Measurements from ENCODE around the gene LAPTM5.
A peak's percentile ranks its signal among the peaks of the same experiment; 100 is the strongest.

The LAPTM5 gene

DNA sequence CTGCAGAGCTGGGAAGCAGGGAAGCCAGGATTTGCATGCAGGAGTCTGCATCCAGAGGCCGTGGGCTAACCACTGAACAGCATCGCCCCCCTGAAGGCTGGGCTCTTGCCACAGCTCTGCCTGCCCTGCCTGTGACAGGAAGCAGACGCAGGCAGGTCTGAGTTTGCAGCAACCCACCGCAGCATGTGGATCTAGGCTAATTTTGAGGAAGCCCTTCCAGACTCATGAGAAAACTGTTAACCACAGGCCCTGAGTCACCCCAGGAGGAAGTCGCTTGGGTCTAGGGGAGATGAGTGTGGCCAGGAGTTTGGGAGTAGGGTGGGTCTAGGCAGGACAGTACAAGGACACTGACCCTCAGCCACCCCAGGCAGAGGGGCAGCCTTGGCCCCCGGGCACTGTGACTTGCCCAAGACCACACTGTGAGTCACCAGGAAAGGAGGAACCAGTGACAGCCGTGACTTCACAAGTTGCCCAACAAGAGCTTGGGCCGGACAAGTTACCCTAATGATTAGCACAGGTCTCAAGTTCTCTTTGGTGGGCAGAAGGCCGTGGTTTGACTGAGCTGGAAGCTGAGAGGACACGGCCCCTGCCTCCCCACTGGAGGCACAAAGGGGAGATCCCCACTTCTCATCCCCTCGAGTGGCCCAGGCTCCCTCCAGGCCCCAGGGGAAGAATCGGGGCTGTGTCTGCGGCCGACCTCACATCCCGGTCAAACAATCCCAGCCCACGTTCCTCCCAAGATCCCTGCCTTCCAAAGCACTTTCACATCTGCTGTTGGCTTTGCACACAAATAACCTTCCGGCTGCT, 826 bp downstream of the LAPTM5 start:
- DNase-seq (ENCODE audit: low read depth in 2 of 2) = peak in 1 of 2 donors; percentile 60

DNA sequence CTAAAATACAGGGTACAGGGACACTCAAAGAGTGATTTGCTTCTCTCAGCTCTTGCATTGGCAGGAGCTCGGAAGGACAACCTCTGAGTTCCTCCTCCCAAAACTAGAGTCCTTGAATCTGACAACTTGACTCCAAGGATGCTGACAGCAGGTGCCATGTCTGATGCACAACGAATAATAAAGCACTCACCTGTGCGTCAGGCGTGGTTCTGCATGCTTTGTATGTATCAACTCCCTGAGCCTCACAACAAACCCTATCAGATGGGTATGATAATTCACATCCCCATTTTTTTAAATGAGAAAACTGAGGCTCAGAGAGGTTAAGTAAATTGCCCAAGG, 1.4 kb downstream of the LAPTM5 start:
- no peak for DNase-seq (ENCODE audit: low read depth in 2 of 2)

DNA sequence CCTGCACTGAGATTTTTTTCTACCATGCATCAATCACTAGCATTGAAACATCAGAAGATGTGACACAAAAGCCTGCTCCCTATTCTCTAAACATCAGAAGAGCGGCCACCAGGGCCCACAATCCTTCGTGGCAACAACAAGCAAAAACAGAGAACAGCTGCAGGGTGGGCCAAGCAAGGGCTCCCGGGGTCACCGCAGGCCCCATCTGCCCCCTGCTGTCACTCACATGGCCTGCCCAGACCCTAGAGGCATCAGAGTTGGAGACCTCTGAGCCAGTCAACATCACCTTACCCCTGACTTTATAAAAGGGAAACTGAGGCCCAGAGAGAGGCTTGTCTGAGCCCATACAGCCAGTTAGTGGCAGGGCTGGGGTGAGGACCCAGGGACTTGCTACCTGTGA, 1.8 kb downstream of the LAPTM5 start:
- no peak for DNase-seq (ENCODE audit: low read depth in 2 of 2)

DNA sequence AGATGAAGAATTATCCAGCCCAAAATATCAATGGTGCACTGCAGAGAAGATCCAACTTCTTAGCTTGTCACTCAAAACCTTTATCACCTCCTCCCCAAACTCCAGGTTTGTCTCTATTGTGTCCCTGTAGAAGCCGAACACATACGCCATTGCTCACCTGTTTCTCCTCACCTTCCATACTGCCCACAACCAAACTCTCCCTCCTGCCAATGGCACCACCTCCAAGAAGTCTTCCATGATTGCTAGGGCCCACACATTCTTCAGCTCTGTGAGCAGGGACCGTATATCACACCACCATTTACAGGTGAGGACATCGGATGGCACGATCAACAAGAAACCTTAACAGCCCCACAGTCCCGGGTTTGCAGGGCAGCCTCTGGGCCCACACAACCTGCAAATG, 2.2 kb downstream of the LAPTM5 start:
- DNase-seq (ENCODE audit: low read depth in 2 of 2) = no peak

DNA sequence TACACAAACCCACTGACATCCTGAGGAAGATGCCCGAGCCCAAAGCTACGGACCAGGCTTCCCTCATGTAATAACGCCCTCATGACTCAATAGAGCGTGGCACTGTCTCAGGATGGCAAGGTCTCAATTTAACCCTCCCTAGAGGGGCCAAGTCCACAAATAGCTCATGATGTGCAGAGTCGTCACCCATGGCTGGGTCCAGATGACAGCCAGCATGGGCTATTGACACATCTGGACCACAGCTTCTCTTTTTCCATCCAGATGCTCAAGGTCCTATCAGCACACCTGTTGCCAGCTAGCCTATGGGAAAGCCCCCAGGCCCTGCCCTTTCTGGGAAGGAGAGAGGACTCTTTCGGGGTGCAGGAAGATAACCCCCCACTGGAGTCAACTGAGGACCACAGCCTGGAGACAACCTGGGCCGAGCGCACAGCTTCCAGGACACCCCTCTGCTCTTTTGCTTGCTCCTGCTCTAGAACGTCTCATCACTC, 2.8 kb downstream of the LAPTM5 start:
- DNase-seq (ENCODE audit: low read depth in 2 of 2) = no peak

DNA sequence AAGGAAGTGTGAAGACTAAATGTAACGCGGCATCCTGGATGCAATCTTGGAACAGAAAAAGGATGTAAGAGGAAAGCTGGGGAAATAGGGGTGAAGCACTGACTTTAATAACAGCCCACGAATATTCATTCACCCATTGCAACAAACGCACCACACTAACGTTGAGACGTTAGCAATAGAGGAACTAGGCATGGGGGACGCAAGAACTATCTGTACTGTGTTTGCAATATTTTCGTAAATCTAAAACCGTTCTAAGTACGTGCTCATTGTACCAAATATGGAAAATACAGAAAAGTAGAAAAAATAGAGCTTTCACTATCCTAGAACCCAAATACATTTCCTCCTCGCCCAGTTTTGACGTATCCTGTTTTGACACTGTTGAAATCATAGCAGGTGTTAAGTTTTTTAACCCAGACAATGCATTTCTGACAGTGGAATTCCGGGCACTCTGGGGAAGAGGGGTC, 3.9 kb downstream of the LAPTM5 start:
- no peak for DNase-seq (ENCODE audit: low read depth in 2 of 2)

DNA sequence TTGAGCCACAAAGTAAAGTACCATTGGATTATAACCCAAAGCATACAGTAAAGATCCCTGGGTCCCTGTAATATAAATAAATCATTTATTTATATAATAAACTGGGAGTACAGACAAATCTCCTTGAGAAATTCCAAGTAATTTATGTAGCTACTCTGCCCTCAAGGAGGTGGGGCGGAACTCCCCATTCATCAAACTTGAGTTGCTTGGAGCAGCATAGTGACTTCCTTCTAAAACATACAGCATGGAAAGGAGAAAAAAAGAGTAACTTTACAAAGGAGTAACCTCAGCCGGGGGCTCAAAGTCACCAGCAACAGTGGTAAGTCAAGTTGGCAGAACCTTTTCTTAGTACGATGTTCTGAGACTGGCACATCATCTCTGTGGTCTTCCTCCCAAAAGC, 4.5 kb downstream of the LAPTM5 start:
- no peak for DNase-seq (ENCODE audit: low read depth in 2 of 2)

DNA sequence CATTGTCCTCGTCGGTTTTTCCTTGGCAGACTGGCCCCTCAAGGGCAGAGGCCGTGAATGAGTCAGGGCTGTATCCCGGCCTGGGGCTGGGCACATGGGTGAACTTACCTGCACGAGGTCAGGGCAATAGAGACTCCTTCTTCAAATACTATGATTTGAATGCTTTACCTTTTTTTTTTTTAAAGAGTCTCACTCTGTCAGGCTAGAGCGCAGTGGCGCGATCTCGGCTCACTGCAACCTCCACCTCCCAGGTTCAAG, 5.0 kb downstream of the LAPTM5 start:
- no peak for DNase-seq (ENCODE audit: low read depth in 2 of 2)

DNA sequence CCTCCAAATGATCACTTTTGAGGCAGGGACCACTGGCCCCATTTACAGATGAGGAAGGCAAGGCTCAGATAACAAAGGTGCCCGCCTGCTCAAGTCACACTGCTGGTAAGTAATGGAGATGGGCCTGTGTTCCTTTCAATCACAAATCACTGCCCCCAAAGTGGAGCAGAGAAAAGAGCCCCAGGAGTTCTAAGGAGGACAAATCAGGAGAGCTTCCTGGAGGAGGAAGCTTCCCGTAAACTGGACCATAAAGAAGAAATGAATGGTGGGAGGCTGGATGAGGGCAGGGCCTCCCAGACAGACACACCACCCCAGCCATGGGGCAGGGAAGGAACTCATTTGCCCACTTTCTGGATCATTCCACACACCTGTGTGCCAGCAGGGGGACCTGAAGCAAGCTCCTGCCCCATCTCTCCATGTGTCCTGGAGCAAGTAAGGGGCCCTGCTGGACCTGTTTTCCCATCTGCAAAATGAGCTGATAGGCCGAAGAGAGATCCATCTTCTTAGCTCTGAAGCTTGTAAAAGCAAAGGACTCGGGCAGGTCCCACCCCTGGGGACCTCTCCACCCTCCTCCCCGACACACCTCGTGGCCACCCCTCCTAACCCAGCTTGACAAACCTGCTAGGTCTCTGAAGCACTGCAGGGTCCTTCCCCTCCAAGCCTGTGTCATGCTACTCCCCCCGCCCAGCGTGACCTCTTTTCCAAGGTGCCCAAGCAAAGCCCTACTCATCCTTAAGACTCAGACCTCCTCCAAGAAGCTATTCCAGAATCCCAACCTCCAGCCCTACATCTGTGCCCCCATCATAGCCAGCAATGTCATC, 5.5 kb downstream of the LAPTM5 start:
- no peak for DNase-seq (ENCODE audit: low read depth in 2 of 2)

DNA sequence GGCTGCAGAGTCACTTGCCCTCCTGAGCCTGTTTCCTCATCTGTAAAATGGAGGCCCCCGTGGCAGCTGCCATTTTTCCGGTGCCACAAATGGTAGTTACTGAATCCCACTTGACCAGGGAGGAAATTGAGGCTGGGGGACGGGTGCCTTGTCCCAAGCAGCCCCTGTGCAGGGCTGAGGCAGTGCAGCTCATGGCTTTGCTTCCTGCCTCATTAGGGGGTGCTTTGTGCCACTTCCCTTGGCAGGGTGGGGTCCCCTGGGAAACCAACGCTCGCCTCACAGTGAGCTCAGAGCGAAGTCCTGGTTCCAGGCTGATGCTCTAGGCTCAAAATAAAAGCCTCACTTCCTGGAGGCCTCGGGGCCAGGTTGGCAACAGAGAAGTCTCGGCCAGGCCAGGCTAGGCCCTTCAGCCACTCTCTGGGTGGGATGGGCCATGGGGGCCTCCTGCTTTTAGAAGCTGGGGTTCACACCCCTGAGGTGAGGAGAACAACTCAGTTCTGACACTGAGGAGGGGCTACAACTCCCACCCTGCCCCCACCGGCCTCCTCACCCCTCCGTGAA, 6.8 kb downstream of the LAPTM5 start:
- DNase-seq (ENCODE audit: low read depth in 2 of 2) = no peak

DNA sequence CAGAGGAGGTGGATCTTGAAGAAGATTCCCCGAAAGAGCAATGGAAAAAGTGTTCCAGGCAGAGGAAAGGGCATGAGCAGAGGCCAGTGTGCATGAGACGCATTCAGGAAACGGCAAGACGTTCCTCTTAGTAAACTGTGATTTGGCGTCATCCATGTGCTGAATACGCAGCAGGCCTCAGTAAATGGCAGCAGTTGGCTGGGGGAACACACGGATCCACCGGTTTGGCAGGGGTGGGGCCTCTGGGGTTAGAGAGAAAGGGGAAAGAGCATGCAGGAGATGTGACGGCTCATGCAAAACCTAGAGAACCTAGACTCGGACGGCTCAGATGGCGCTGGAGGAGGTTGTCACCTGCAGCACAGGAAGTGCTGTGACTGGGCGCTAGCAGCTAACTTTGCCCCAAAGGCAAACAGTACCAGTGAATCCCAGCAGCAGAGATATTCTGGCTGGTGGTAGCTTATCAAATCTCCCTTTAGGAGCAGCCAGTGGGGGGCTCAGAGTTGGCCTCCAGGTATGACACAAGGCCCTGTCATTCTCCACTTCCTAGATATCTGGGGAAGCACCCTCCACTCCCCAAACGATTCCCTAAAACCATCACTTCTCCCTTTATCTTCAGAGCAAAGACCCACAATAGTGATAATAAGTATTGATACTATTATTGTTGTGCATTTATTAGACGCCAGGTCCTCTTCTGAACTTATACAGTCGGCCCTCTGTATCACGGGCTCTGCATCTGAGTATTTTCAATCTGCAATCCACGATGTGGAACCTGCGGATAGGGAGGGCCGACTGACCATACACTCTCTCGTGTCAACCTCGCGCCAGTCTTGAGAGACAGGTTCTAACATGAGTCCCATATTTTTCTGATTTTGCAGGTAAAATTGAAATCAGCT, 7.6 kb downstream of the LAPTM5 start:
- DNase-seq (ENCODE audit: low read depth in 2 of 2) = no peak

DNA sequence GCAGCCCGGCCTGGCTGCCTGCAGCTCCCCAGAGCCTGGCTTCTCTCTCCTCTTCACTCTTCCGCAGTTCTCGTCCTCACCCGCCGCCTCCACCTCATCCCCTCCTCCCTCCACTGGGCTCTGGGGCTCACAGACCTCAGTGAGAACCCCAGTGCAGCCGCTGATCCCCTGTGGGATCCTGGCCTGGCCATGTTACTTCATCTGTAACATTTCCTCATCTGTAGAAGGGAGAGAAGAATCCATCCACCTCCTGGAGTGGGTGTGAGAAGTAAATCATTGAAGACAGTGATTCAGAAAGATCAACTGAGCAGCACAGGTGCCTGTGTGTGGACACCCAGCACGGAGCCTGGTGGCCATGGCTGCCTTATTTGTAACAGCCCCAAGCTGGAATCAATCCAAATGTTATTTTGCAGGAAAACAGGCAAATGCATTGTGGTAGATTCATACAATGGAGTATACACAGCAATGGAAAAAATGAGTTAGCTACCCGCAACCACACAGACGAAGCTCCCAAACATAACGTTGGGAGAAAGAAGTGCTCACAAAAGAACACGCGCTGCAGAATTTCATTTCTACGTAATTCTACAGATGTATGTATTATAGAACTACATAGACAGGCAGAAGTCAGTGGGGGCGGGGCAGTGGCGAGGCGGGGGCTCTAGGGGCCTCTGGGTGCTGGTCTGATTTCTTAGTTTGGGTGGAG, 8.7 kb downstream of the LAPTM5 start:
- no peak for DNase-seq (ENCODE audit: low read depth in 2 of 2)

DNA sequence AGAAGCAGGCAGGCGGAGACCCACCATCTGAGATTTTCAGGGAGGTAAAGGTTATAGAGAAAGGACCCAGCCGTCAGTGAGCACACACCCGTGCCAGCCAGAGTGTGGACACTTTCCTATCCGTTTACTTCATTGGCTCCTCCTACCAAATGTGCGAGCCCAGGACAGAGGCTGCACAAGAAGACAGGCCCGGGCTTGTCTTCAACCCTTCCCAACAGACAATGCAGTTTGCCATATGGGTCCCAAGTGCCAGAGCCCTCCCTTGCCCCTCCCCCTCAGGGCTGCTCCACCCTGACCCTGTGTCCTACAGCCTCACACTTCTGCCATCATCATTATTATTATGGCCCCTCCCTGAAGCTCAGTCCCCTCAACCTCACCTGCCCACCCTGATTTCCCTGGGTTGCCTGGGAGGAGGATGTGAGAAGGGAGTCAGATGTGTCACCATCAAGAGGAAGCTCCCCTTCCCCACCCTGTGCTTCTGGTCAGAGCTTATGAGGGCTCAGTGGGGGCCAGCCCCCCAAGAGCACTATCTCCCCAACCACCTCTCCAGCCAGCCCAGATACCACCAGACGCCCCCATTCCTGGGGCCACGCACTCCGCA, 9.4 kb downstream of the LAPTM5 start:
- no peak for DNase-seq (ENCODE audit: low read depth in 2 of 2)

DNA sequence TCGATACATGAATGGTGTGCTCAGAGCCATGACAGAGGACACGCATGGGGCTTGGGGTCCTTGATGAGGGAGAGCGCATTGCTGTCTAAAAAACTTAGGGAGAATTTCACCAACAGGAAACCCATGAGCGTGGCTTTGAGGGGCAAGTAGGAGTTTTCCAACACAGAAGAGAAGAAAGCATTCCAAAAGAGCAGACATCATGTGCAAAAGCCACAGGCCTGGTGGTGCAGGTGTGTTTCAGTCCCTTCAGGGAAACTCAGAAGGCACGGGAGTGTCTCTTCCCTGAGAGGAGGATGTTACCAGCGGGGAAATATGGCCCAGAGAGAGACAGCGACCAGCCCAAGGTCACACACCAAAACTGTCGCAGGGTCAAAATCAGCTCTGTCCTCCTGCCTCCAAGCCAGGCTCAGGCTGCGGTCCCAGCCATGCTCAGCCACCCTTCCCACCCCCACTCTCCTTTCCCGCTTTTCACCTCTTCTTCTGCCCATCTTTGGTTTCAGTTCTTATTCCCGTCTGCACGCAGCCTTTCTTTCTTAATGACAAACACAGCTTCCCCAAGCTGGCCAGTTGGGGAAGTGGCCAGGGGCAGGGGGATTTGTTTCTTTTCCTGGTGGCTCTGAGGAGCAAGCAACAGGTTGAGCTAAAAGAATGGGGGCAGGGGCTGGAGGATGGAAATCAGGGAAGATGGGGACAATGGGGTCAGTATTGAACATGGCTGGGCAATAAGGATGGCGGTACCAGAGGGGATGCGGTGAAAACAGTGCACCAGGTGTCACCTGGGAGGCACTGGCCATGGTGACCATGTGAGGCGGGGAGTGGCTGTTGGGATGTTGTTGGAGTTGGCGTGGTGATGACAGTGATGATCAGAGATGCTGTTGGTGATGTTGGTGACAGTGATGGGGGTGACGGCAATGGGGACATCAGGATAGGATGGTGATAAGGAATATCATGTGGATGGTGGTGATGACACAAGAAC, 10.3 kb downstream of the LAPTM5 start:
- no peak for DNase-seq (ENCODE audit: low read depth in 2 of 2)

DNA sequence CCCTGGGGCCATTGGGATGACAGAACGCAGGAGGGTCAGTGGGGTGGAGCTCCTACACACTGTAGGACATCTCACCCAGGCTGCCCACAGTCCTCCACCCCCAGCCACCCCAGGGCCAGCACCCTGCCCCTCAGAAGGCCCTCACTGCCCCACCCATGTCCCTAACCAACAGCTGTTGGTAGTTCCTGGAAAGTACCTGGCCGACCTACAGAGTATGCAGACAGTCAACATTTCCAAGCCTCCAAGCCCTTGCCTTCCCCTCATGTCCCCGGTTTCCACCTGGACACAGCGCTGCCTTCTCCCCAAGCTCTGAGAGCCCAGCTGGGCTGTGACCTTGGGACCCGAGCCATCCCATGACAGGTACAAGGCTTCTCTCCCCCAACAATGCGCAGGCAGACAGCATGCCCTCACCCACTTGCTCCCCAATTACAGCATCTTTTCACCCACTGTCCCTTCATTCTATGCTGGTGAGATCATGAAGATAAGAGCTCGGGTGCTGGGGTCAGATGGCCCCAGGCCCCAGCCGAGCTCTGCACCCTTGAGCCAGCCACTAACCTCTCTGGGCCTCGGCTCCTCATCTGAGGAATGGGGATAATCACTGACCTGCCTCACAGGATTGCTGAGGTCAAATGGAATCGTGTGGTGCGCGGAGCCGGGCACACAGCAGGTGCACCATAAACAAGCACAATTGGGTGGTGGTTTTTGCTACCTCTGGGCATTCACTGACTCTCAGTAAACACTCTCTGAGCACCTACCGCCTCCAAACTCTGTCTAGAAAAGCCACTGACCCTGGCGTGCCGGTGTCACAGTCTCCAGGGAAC, 11.2 kb downstream of the LAPTM5 start:
- no peak for DNase-seq (ENCODE audit: low read depth in 2 of 2)

DNA sequence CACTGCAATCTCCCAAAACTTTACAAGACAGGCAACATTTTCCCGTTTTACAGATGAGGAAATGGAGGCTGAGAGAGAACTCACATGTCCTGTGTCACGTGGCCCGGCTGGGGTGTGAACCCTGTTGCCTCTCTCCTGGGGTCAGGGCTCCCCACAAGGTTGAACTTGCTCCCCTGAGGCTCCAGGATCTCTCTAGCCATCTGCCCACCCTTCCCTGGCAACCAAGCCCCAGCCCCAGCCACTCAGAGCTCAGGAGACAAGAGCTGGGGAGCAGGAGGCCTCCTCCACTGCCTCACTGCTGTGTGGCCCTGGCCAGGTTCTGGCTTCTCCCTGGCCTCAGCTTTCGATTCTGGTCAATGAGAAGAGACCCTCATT, 11.8 kb downstream of the LAPTM5 start:
- DNase-seq (ENCODE audit: low read depth in 2 of 2) = no peak

DNA sequence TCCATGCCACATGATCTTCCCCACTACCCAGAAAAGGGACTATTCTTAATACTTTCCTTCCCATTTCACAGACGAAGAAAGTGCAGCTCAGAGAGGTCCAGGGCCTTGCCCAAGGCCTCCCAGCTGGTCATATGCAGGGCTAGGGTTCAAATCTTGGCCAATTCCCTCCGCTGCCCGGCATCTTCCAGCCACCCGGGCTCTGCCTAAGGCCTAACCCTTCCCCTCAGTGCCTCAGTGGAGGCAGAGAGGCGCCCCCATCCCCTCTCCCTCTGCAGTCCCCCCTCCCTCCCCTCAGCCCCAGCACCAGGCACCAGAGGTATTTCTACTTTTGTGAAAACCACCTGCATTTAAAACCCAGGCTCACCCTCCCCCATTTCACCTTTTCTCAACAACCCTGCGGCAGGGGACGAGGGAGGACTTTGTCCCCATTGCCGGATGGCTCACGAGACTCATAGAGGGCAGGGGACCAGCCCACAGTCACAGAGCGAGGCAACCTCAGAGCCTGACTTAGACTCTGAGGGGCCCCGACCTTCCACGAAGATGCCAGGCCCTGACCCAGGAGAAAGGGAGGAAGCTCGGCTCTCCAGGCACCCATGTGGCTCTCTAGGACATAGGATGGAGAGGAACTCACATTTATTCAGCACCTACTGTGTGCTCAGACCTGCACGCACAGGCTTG, 12.3 kb downstream of the LAPTM5 start:
- DNase-seq (ENCODE audit: low read depth in 2 of 2) = no peak

DNA sequence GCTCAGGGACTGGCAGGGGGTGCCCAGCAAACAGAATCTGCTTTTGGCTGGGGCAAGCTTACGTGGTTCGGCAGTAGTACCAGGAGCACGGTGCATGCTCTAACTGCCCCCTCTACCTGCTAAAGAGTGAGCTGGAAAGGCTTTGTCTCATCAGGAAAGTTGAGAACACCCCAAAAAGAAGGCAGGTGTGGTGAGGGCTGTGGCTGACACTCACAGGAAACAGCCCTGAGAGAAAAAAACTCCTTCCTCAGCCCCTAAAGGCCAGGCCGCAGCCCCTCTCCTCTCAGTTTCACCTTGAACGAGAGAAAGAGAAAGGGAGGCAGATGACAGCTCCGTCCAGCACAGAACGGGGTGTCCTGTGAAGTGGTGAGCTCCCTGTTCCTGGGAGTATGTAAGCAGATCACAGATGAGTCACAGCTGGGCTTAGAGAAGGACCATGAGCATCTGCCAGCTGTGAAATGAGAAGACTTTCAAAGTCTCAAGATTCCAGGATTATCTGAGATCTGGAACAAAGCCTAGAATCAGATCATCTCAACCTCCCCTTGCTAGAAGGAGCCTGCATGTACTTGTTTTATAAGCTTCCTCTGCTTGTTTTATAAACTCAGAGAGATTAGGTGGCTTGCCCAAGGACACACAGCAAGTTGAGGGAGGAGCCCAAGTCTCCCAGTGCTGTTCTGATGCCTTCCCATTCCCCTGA, 13.4 kb downstream of the LAPTM5 start:
- DNase-seq (ENCODE audit: low read depth in 2 of 2) = no peak

Measured in stimulated activated CD4-positive, alpha-beta T cell treated with anti-CD3 and anti-CD28 coated beads, Interleukin-15, amount 100 ng/mL, for 48 hours (primary cell).